Hepatocyte (in vitro differentiated cells): ENCODE results near the gene RNF227.

Experiments used
- EZH2 ChIP-seq: fragments of 200-600 bp; sonication (generic); IDR thresholded peaks from 2 replicates; pipeline ENCODE4 v1.6.1; 2016; ENCODE audit warnings: antibody characterized with exemption, mild to moderate bottlenecking, borderline replicate concordance
- TF ChIP-seq, protein P1 (sequence below): fragments of 200-600 bp; sonication (generic); IDR thresholded peaks from 2 replicates; pipeline ENCODE4 v1.5.1; 2016; ENCODE audit warnings: antibody characterized with exemption, mild to moderate bottlenecking; ENCODE audit not compliant: poor library complexity

DNA sequence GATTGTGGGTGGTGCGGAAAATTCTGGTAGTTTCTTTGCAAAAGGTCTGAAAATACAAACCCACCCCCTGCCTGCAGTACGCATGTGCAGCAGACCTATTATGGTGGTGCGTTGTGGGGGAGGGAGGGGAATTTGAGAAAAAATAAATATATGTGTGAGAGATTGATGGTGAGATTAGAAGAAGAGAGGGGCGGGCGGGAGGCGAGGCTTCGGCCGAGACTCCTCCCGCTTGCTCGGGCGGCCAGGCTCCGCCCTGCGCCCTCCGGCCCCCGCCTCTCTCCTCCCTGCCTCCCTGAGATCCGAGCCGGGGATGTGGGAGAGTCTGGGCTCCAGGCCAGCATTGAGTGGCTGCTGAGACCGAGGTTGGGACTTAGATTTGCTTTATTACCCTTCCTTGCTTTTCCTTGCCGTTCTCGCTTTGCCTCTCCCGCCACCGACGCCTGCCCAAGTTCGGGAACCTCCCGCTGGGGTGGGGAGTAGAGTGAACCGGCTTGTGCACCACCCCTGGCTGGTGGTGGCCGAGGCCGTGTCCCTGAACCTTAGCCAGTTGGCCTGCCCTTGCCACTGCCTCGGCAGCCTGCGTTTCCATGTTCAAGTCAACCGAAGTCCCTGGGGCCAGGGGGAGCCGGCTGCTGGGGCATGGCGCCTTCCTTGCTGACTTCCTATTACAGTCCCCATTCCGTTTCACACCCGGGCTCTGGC, 28.5 kb downstream of the RNF227 start:
- TF ChIP-seq, protein P1, sequence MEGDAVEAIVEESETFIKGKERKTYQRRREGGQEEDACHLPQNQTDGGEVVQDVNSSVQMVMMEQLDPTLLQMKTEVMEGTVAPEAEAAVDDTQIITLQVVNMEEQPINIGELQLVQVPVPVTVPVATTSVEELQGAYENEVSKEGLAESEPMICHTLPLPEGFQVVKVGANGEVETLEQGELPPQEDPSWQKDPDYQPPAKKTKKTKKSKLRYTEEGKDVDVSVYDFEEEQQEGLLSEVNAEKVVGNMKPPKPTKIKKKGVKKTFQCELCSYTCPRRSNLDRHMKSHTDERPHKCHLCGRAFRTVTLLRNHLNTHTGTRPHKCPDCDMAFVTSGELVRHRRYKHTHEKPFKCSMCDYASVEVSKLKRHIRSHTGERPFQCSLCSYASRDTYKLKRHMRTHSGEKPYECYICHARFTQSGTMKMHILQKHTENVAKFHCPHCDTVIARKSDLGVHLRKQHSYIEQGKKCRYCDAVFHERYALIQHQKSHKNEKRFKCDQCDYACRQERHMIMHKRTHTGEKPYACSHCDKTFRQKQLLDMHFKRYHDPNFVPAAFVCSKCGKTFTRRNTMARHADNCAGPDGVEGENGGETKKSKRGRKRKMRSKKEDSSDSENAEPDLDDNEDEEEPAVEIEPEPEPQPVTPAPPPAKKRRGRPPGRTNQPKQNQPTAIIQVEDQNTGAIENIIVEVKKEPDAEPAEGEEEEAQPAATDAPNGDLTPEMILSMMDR, result no peak
- TF ChIP-seq EZH2, result no peak
